ENCODE measurements around the gene EDDM13. TPM values are rescaled to one million over a fixed set of nuclear protein-coding genes. Genes with fewer than 3 reads are reported as not detected.

Gene EDDM13
- total and polyA plus RNA-seq, 2 of the 8 experiments (the other 6 are each of a cell fraction or from before 2014, with no cell fraction given), result not detected

- TF ChIP-seq CHD7 (IDR thresholded peaks at IDR 0.05; ENCODE audit: insufficient replicate concordance, low read length), result no peak
Measured at GRCh38 chr19:56319991-56320390, 47.4 kb downstream of the EDDM13 start (continued).
